GM23338 (cell line): ENCODE data around the gene PTPRN2. TPM values are rescaled to one million over a fixed set of nuclear protein-coding genes. Genes with fewer than 3 reads are reported as not detected.

Experiments used
- ATAC-seq: fragments of 200-7000 bp; cut with Tn5 transposase; 3 replicates; pipeline ENCODE4 v1.9.1; 2020
- DNase-seq: peaks from one replicate; pipeline ENCODE4 v3.0.0-alpha.2; 2015; ENCODE audit warnings: low spot score
- H2AFZ ChIP-seq: fragments of 200-600 bp; sonication (generic); 2 replicates; pipeline ENCODE4 v1.8.0; 2016; ENCODE audit warnings: antibody characterized with exemption, mild to moderate bottlenecking, moderate library complexity
- H3F3A ChIP-seq: fragments of 200-600 bp; sonication (generic); replicated peaks from 2 replicates; pipeline ENCODE4 v1.8.0; 2017; ENCODE audit warnings: antibody characterized with exemption, mixed run types, low read depth
- H3K27ac ChIP-seq: fragments of 200-600 bp; sonication (generic); 2 replicates; pipeline ENCODE4 v1.6.1; 2016; ENCODE audit warnings: low read depth
- H3K27me3 ChIP-seq: fragments of 200-600 bp; sonication (generic); 2 replicates; pipeline ENCODE4 v1.8.0; 2016; ENCODE audit warnings: mild to moderate bottlenecking, mixed run types, moderate library complexity; ENCODE audit not compliant: insufficient read depth
- H3K36me3 ChIP-seq: fragments of 200-600 bp; sonication (generic); 2 replicates; pipeline ENCODE4 v1.8.0; 2016; ENCODE audit warnings: mild to moderate bottlenecking; ENCODE audit not compliant: insufficient read depth
- H3K4me1 ChIP-seq: fragments of 200-600 bp; sonication (generic); 2 replicates; pipeline ENCODE4 v1.8.0; 2016; ENCODE audit warnings: mild to moderate bottlenecking, moderate library complexity; ENCODE audit not compliant: insufficient read depth
- H3K4me2 ChIP-seq: fragments of 200-600 bp; sonication (generic); 2 replicates; pipeline ENCODE4 v1.7.1; 2017; ENCODE audit warnings: mixed run types
- H3K4me3 ChIP-seq: fragments of 200-600 bp; sonication (generic); 2 replicates; pipeline ENCODE4 v1.6.1; 2016; ENCODE audit warnings: mixed run types
- H3K79me2 ChIP-seq: fragments of 200-600 bp; sonication (generic); replicated peaks from 2 replicates; pipeline ENCODE4 v1.8.0; 2017; ENCODE audit warnings: mild to moderate bottlenecking; ENCODE audit not compliant: insufficient read depth
- H3K9me2 ChIP-seq: fragments of 200-600 bp; sonication (generic); 2 replicates; pipeline ENCODE4 v1.8.0; 2017; ENCODE audit not compliant: insufficient read depth
- H4K20me1 ChIP-seq: fragments of 200-600 bp; sonication (generic); replicated peaks from 2 replicates; pipeline ENCODE4 v1.8.0; 2017; ENCODE audit warnings: mild to moderate bottlenecking; ENCODE audit not compliant: insufficient read depth
- H3K27ac Mint-ChIP-seq: 2 replicates; pipeline ENCODE4 v1.8.0; 2020; ENCODE audit warnings: inconsistent platforms, mild to moderate bottlenecking, moderate library complexity, mixed read lengths
- H3K27me3 Mint-ChIP-seq: 3 replicates; pipeline ENCODE4 v1.8.0; 2022; ENCODE audit warnings: low read depth, mild to moderate bottlenecking, moderate library complexity, mixed read lengths, inconsistent platforms; ENCODE audit not compliant: insufficient read depth, poor library complexity
- H3K36me3 Mint-ChIP-seq: 3 replicates; pipeline ENCODE4 v1.8.0; 2021; ENCODE audit warnings: low read depth, mild to moderate bottlenecking, inconsistent platforms, moderate library complexity, mixed read lengths
- H3K4me1 Mint-ChIP-seq: 3 replicates; pipeline ENCODE4 v1.8.0; 2020; ENCODE audit warnings: mild to moderate bottlenecking, inconsistent platforms, mixed read lengths
- H3K4me3 Mint-ChIP-seq: 3 replicates; pipeline ENCODE4 v1.8.0; 2021; ENCODE audit warnings: moderate library complexity, mild to moderate bottlenecking, inconsistent platforms, mixed read lengths
- H3K9me3 Mint-ChIP-seq: 3 replicates; pipeline ENCODE4 v1.8.0; 2020; ENCODE audit warnings: moderate library complexity, mild to moderate bottlenecking, inconsistent platforms, mixed read lengths
- CREB1 ChIP-seq: fragments of 250-450 bp; sonication (Bioruptor Pico); IDR thresholded peaks from 2 replicates; pipeline ENCODE4 v1.5.0; 2020; ENCODE audit warnings: low read depth, mild to moderate bottlenecking, moderate library complexity
- EZH2 ChIP-seq: fragments of 200-600 bp; sonication (generic); IDR thresholded peaks from one replicate; pipeline ENCODE4 v1.8.0; 2017; ENCODE audit warnings: antibody characterized with exemption, mild to moderate bottlenecking, low read depth; ENCODE audit not compliant: unreplicated experiment
- EZH2phosphoT487 ChIP-seq: fragments of 200-600 bp; sonication (generic); IDR thresholded peaks from one replicate; pipeline ENCODE4 v1.8.1; 2018; ENCODE audit warnings: antibody characterized with exemption; ENCODE audit not compliant: unreplicated experiment
- JUNB ChIP-seq: IDR thresholded peaks from one replicate; pipeline ENCODE4 v1.6.1; 2016; ENCODE audit warnings: antibody characterized with exemption; ENCODE audit not compliant: unreplicated experiment
- NANOG ChIP-seq: IDR thresholded peaks from 2 replicates; pipeline ENCODE4 v1.6.1; 2016; ENCODE audit warnings: antibody characterized with exemption, borderline replicate concordance
- POLR2AphosphoS5 ChIP-seq: IDR thresholded peaks from 2 replicates; pipeline ENCODE4 v1.6.1; 2016; ENCODE audit warnings: antibody characterized with exemption, low read depth
- STAT1 ChIP-seq: IDR thresholded peaks from one replicate; pipeline ENCODE4 v1.6.1; 2016; ENCODE audit warnings: antibody characterized with exemption; ENCODE audit not compliant: unreplicated experiment
- ZNF114 ChIP-seq: fragments of 250-450 bp; sonication (Bioruptor Pico); IDR thresholded peaks from 2 replicates; pipeline ENCODE4 v1.5.0; 2020; ENCODE audit warnings: mild to moderate bottlenecking, moderate library complexity
- ZNF331 ChIP-seq: fragments of 250-450 bp; sonication (Bioruptor Pico); IDR thresholded peaks from 2 replicates; pipeline ENCODE4 v1.5.0; 2020; ENCODE audit warnings: low read depth, mild to moderate bottlenecking, moderate library complexity
- polyA plus RNA-seq: library from polyadenylated mRNA; unstranded; fragments of >200 nt; fragmentation: Nextera tagmentation; extraction: Ambion mirVana; gene quantifications from 2 replicates; pipeline ENCODE4 v1.2.1, GENCODE V29; 2016
- total RNA-seq: library from RNA; depleted of rRNA; stranded (reverse); fragments of >200 nt; shearing (Covaris generic); gene quantifications from 2 replicates; pipeline ENCODE4 v1.2.3, GENCODE V29; 2014
- TF ChIP-seq, protein P1 (sequence below): IDR thresholded peaks from 2 replicates; pipeline ENCODE4 v1.6.1; 2016; ENCODE audit warnings: antibody characterized with exemption
- TF ChIP-seq, protein P2 (sequence below), 2 experiments: fragments of 200-600 bp in 1 of 2; sonication (generic) in 1 of 2; conservative IDR thresholded peaks; 2 replicates each; pipeline versions ENCODE4 v1.5.1 to v1.6.1; 2016 to 2017; ENCODE audit warnings: antibody characterized with exemption in 2 of 2, low read depth in 2 of 2, mild to moderate bottlenecking in 2 of 2, moderate library complexity in 1 of 2
- TF ChIP-seq, protein P3 (sequence below): IDR thresholded peaks from one replicate; pipeline ENCODE4 v1.6.1; 2018; ENCODE audit warnings: antibody characterized with exemption; ENCODE audit not compliant: unreplicated experiment

The PTPRN2 gene
- total and polyA plus RNA-seq, 2 experiments from 2014 or later = 0.87 to 4.0 TPM

DNA sequence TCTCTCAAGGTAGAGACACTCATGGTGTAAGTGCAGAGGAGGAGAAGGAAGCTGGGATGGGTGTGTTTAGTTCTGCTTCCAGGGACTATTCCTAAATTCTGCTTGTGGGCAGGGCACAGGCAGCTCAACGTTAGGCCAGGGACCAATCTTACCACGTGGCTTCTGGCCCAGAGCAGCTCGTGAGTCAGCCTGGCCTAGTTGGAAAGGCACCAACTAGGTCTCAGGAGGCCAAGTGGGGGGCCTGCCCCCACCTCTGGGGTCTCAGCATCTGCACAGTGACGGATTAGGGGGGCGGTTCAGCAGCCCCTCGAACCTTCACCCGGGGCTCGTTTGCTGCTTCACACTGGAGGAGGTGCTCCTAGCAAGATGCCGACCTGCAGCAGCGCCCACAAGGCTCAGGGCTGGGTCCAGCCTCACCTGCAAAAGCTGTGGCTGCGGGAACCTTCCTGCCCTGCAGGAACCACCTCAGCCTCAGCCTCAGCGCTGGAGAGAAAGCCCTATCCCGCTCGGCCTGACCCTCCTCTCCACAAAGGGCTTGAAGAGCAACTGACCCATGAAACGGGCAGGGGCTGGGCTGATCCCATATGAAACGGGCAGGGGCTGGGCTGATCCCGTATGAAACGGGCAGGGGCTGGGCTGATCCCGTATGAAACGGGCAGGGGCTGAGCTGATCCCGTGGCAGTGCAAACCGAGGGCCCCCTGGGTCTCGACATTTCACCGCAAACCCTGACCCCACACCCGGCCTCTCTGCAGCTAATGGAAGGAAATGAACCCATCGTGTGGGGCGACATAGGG, 803.4 kb downstream of the PTPRN2 start:
- Histone ChIP-seq H4K20me1 (no peaks in the 10 kb centered on the region), H3K4me3 (no peak overlapping the region), H2AFZ (no peak overlapping the region), H3K9me2 (no peaks in the 10 kb centered on the region), H3K36me3 (no peaks in the 10 kb centered on the region), H3K79me2 (no peaks in the 10 kb centered on the region), H3K4me2 (no peak overlapping the region), H3K27ac (no peak overlapping the region), H3K4me1 (no peaks in the 10 kb centered on the region), H3K27me3 (no peaks in the 10 kb centered on the region), H3F3A (no peaks in the 10 kb centered on the region)
- Mint-ChIP-seq H3K27ac (no peak overlapping the region), H3K4me3 (no peak overlapping the region), H3K27me3 (peaks cover 9% of the 10 kb centered on the region), H3K36me3 (peaks cover 42% of the 10 kb centered on the region), H3K9me3 (peaks cover 93% of the 10 kb centered on the region), H3K4me1 (no peaks in the 10 kb centered on the region)
- no peak for DNase-seq
- TF ChIP-seq POLR2AphosphoS5 = no peak
- no peak for TF ChIP-seq ZNF331 (CRISPR knock-in tag)
- TF ChIP-seq, protein P1, sequence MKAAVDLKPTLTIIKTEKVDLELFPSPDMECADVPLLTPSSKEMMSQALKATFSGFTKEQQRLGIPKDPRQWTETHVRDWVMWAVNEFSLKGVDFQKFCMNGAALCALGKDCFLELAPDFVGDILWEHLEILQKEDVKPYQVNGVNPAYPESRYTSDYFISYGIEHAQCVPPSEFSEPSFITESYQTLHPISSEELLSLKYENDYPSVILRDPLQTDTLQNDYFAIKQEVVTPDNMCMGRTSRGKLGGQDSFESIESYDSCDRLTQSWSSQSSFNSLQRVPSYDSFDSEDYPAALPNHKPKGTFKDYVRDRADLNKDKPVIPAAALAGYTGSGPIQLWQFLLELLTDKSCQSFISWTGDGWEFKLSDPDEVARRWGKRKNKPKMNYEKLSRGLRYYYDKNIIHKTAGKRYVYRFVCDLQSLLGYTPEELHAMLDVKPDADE = no peak
- no peak for TF ChIP-seq STAT1
- TF ChIP-seq, protein P2, sequence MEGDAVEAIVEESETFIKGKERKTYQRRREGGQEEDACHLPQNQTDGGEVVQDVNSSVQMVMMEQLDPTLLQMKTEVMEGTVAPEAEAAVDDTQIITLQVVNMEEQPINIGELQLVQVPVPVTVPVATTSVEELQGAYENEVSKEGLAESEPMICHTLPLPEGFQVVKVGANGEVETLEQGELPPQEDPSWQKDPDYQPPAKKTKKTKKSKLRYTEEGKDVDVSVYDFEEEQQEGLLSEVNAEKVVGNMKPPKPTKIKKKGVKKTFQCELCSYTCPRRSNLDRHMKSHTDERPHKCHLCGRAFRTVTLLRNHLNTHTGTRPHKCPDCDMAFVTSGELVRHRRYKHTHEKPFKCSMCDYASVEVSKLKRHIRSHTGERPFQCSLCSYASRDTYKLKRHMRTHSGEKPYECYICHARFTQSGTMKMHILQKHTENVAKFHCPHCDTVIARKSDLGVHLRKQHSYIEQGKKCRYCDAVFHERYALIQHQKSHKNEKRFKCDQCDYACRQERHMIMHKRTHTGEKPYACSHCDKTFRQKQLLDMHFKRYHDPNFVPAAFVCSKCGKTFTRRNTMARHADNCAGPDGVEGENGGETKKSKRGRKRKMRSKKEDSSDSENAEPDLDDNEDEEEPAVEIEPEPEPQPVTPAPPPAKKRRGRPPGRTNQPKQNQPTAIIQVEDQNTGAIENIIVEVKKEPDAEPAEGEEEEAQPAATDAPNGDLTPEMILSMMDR (conservative IDR thresholded peaks at IDR 0.05; ENCODE audit: low read depth in 2 of 2) = no peak
- ATAC-seq = no peak

DNA sequence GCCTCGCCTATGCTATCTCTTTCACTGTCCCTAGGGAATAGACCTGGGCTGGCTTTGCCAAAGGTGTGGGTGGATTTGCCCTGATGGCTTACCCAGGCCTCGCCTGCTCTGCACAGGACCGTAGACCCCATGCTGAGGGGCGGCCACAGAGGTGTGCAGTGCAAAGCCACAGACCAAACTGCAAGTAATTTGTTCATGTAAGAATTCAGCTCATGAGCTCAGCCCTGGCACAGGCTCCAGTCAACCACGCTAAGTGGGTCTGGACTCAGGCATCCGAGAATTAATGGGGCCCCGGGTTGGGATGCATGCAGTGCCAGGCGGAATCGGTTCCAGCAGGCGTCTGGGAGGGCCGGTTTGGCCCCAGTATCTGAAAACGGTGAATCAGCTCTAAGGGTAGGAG, 805.6 kb downstream of the PTPRN2 start:
- Histone ChIP-seq H3K27me3 (no peaks in the 10 kb centered on the region), H3K9me2 (no peaks in the 10 kb centered on the region), H3K36me3 (no peaks in the 10 kb centered on the region), H3K79me2 (no peaks in the 10 kb centered on the region), H2AFZ (no peak overlapping the region), H4K20me1 (no peaks in the 10 kb centered on the region), H3K27ac (no peak overlapping the region), H3K4me3 (no peak overlapping the region), H3K4me2 (no peak overlapping the region), H3K4me1 (no peaks in the 10 kb centered on the region), H3F3A (no peaks in the 10 kb centered on the region)
- no peaks in the 10 kb centered on the region; the same call in 2 of the 3 replicates for H3K4me1 Mint-ChIP-seq
- H3K9me3 Mint-ChIP-seq = peaks cover 95% of the 10 kb centered on the region
- no peak overlapping the region for H3K27ac Mint-ChIP-seq
- ATAC-seq (no peak), DNase-seq (no peak)
- TF ChIP-seq, protein P3, sequence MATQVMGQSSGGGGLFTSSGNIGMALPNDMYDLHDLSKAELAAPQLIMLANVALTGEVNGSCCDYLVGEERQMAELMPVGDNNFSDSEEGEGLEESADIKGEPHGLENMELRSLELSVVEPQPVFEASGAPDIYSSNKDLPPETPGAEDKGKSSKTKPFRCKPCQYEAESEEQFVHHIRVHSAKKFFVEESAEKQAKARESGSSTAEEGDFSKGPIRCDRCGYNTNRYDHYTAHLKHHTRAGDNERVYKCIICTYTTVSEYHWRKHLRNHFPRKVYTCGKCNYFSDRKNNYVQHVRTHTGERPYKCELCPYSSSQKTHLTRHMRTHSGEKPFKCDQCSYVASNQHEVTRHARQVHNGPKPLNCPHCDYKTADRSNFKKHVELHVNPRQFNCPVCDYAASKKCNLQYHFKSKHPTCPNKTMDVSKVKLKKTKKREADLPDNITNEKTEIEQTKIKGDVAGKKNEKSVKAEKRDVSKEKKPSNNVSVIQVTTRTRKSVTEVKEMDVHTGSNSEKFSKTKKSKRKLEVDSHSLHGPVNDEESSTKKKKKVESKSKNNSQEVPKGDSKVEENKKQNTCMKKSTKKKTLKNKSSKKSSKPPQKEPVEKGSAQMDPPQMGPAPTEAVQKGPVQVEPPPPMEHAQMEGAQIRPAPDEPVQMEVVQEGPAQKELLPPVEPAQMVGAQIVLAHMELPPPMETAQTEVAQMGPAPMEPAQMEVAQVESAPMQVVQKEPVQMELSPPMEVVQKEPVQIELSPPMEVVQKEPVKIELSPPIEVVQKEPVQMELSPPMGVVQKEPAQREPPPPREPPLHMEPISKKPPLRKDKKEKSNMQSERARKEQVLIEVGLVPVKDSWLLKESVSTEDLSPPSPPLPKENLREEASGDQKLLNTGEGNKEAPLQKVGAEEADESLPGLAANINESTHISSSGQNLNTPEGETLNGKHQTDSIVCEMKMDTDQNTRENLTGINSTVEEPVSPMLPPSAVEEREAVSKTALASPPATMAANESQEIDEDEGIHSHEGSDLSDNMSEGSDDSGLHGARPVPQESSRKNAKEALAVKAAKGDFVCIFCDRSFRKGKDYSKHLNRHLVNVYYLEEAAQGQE = no peak
- no peak for TF ChIP-seq STAT1
- no peak for TF ChIP-seq EZH2phosphoT487
- TF ChIP-seq, protein P1 = no peak
- TF ChIP-seq ZNF114 (CRISPR knock-in tag) = no peak
- no peak for TF ChIP-seq ZNF331 (CRISPR knock-in tag)
- TF ChIP-seq JUNB = no peak
- TF ChIP-seq, protein P2 (conservative IDR thresholded peaks at IDR 0.05; ENCODE audit: low read depth in 2 of 2) = no peak
- no peak for TF ChIP-seq NANOG
- no peak for TF ChIP-seq POLR2AphosphoS5
- no peak for TF ChIP-seq CREB1 (CRISPR knock-in tag)
- TF ChIP-seq EZH2 = no peak
- H3K36me3 Mint-ChIP-seq = peaks cover 51% of the 10 kb centered on the region
- peaks cover 10% of the 10 kb centered on the region for H3K27me3 Mint-ChIP-seq
- no peak overlapping the region for H3K4me3 Mint-ChIP-seq
